ENCODE results near the gene TMOD2.
"Not testable (repeated sequence)": the region's sequence is repeated elsewhere in the genome, so short reads cannot be mapped to it uniquely, and the experiment has no call there.

Gene TMOD2

DNA sequence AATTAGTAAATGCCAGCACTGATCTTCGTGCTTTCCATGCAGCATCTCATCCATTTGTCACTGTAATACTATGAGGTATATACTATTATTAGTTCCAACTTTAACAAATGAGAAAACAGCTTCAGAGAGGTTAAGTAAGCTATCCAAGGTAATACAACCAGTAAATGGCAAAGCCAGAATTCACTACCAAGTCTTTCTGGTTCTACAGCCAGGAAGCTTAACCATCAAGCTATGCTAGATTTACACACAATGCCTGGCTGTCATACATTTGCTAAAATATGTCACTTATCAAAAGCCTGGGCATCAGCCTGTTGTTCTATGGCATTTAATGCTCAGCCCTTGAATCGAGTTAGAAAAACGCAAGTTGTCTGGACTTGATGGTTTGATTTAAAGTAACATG lies 32.6 kb downstream of the TMOD2 start:
- no peaks in the 10 kb centered on the region for H3K9me3 ChIP-seq (ENCODE audit: severe bottlenecking)
- H3K27ac ChIP-seq, result no peak overlapping the region
- H3K4me3 ChIP-seq (ENCODE audit: low read depth, low read length), result no peak overlapping the region
- peaks cover 13% of the 10 kb centered on the region; the same call in 1 of the 2 replicates for H3K36me3 ChIP-seq
- DNase-seq, result no peak
- TF ChIP-seq, protein P1, sequence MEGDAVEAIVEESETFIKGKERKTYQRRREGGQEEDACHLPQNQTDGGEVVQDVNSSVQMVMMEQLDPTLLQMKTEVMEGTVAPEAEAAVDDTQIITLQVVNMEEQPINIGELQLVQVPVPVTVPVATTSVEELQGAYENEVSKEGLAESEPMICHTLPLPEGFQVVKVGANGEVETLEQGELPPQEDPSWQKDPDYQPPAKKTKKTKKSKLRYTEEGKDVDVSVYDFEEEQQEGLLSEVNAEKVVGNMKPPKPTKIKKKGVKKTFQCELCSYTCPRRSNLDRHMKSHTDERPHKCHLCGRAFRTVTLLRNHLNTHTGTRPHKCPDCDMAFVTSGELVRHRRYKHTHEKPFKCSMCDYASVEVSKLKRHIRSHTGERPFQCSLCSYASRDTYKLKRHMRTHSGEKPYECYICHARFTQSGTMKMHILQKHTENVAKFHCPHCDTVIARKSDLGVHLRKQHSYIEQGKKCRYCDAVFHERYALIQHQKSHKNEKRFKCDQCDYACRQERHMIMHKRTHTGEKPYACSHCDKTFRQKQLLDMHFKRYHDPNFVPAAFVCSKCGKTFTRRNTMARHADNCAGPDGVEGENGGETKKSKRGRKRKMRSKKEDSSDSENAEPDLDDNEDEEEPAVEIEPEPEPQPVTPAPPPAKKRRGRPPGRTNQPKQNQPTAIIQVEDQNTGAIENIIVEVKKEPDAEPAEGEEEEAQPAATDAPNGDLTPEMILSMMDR (IDR thresholded peaks at IDR 0.05; ENCODE audit: low read depth, low read length), result no peak
- no peaks in the 10 kb centered on the region for H3K27me3 ChIP-seq (ENCODE audit: insufficient read depth, low read depth, severe bottlenecking)

DNA sequence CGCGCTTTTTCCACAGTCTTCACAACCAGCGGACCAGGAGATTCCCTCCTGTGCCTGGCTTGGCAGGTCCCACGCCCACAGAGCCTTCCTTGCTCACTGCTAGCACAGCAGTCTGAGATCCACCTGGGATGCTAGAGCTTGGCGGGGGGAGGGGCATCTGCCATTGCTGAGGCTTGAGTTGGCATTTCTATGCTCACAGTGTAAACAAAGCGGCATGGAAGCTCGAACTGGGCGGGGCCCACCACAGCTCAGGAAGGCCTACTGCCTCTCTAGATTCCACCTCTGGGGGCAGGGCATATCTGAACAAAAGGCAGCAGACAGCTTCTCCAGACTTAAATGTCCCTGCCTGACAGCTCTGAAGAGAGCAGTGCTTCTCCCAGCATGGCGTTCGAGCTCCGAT lies 35.7 kb downstream of the TMOD2 start:
- not testable (repeated sequence) for H3K9me3 ChIP-seq (ENCODE audit: severe bottlenecking); H3K4me3 ChIP-seq (ENCODE audit: low read depth, low read length); H3K27me3 ChIP-seq (ENCODE audit: insufficient read depth, low read depth, severe bottlenecking); H3K27ac ChIP-seq; DNase-seq
- H3K36me3 ChIP-seq, result peaks cover 13% of the 10 kb centered on the region; the same call in 1 of the 2 replicates

DNA sequence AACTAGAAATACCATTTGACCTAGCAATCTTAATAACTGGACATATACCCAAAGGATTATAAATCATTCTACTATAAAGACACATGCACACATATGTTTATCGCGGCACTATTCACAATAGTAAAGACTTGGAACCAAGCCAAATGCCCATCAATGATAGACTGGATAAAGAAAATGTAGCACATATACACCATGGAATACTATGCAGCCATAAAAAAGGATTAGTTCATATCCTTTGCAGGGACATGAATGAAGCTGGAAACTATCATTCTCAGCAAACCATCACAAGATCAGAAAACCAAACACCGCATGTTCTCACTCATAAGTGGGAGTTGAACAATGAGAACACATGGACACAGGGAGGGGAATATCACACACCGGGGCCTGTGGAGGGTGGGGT lies 41.1 kb downstream of the TMOD2 start:
- not testable (repeated sequence) for DNase-seq; H3K27ac ChIP-seq; H3K9me3 ChIP-seq (ENCODE audit: severe bottlenecking); H3K4me3 ChIP-seq (ENCODE audit: low read depth, low read length); H3K27me3 ChIP-seq (ENCODE audit: insufficient read depth, low read depth, severe bottlenecking); H3K36me3 ChIP-seq

DNA sequence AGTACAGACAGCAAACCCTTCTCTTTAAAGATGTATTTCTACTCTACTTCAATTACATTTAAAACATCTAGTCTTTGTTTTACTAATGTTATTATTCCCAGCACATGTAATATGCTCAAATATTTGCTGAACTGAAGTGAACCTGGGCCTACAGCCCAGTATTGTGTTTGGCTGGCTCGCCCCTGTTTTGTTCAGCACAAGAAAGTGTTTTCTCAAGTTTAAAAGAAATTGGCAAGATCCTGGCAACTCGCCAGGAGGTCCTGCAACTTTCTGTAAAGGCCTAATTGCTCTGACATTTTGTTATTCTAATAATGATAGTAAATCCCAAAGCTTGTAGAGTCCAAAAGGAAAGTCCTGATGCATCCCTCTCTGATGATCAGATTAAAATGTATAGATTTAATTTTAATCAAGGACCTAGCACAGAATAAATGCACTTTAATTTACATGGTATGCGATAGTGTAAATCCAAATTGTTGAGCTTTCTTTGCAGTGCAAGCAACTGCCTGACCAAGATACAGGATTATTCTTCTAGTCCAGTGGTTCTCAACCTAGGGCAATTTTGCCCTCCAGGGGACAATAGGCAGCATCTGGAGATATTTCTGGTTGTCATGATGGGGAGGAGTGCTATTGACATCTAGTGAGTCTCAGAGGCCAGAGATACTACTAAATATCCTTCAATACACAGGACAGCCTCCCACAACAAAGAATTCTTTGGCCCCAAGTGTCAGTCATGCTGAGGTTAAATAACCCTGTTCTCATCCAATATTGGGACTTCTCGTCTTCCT lies 42.3 kb downstream of the TMOD2 start:
- Histone ChIP-seq H3K4me3 (ENCODE audit: low read depth, low read length) (no peak overlapping the region), H3K27me3 (ENCODE audit: insufficient read depth, low read depth, severe bottlenecking) (no peaks in the 10 kb centered on the region), H3K36me3 (peaks cover 2% of the 10 kb centered on the region; the same call in 1 of the 2 replicates), H3K27ac (no peak overlapping the region), H3K9me3 (ENCODE audit: severe bottlenecking) (no peaks in the 10 kb centered on the region)
- DNase-seq, result no peak
- TF ChIP-seq, protein P1 (IDR thresholded peaks at IDR 0.05; ENCODE audit: low read depth, low read length), result no peak

DNA sequence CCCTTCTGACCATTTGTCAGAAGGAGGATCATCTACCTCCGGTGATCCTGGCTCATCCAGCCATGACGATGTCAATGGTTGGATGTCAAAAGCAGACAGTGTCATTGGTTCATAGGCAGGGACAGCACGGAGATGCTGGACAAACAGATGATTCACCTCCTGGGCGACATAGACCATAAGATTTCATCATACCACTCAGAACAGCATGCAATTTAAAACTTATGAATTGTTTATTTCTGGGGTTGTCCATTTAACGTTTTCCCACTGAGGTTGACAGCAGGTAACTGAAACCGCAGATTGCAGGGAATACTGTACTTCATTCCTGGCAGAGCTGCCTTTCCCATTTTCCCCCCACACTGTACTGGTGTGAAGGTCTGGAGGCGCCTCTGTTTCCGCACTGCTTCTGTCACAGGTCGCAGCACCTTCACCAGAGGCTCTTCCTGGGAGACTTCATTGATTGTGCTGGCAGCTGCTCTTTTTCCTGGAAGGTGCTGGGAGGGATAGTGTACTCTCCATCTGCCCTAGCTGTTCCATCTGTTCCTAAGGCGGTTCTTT lies 45.5 kb downstream of the TMOD2 start:
- no peak overlapping the region for H3K4me3 ChIP-seq (ENCODE audit: low read depth, low read length)
- H3K27me3 ChIP-seq (ENCODE audit: insufficient read depth, low read depth, severe bottlenecking), result no peaks in the 10 kb centered on the region
- DNase-seq, result peak; percentile 53
- no peaks in the 10 kb centered on the region for H3K9me3 ChIP-seq (ENCODE audit: severe bottlenecking)
- peaks cover 2% of the 10 kb centered on the region; the same call in 1 of the 2 replicates for H3K36me3 ChIP-seq
- H3K27ac ChIP-seq, result no peak overlapping the region
- TF ChIP-seq, protein P1 (IDR thresholded peaks at IDR 0.05; ENCODE audit: low read depth, low read length), result no peak

DNA sequence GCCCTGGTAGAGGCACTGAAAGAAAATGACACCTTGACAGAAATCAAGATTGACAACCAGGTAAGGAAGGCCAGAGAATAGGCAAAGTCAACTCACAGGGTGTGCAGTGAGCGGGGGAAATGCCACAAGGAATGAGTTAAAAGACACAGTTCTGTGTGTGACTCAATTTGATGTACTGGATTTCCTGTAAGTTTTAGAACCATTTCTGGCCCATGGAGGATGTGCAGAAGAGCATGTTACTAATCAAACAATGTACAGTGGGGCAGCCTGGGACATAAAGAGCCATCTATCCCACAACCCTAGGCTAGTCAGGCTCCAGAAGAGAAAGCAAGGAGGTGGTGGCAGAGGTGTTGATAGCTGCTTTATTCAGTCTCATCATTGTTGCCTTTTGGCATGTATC lies 46.9 kb downstream of the TMOD2 start:
- Histone ChIP-seq H3K9me3 (ENCODE audit: severe bottlenecking) (no peaks in the 10 kb centered on the region), H3K36me3 (peaks cover 2% of the 10 kb centered on the region; the same call in 1 of the 2 replicates), H3K27me3 (ENCODE audit: insufficient read depth, low read depth, severe bottlenecking) (no peaks in the 10 kb centered on the region), H3K27ac (no peak overlapping the region), H3K4me3 (ENCODE audit: low read depth, low read length) (no peak overlapping the region)
- TF ChIP-seq, protein P1 (IDR thresholded peaks at IDR 0.05; ENCODE audit: low read depth, low read length), result no peak
- DNase-seq, result no peak

Measured in WERI-Rb-1 (cell line).